ENCODE results near the gene STRA8.
A peak's percentile ranks its signal among the peaks of the same experiment; 100 is the strongest.
"Not testable (repeated sequence)": the region's sequence is repeated elsewhere in the genome, so short reads cannot be mapped to it uniquely, and the experiment has no call there.

The STRA8 gene

DNA sequence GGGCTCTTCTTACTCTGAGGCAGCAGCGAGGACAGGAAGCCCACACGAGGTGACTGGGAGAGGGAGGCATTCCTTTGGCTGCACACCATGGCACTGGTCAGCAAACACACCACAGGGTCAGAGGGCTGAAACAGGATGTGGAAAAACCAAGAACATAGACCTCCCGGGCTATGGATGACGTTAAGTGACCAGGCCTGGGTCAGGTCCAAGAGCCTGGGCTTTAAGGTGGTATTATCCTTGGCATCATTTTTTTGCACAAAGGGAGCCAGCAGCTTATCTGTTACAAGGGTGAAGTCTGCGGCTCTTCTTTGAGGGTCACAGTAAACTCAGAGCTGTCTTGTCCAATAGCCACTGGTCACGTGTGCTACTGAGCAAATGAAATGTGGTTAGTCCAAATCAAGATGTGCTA is 29.3 kb upstream of the STRA8 start:
- DNase-seq (ENCODE audit: insufficient read length, low spot score) (no peak), FAIRE-seq (no peak)

DNA sequence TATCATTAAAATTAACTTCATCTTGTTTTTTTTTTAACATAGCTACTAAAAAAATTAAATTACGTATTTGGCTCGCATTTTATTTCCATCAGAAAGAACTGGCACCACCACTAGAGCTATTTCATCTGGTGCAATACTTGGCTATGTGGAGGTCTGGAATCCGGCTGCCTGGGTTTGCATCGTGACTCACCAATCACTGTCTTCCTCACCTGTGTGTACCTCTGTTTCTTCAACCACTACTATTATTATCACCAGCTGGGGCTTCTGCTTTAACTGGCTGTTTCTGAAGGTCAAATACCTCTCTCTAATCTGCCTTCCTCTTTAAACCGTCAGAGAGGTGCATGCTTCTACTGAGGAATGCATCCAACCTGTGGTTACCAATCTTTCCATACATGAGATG is 28.8 kb upstream of the STRA8 start:
- DNase-seq (ENCODE audit: insufficient read length, low spot score) (no peak), FAIRE-seq (no peak)

DNA sequence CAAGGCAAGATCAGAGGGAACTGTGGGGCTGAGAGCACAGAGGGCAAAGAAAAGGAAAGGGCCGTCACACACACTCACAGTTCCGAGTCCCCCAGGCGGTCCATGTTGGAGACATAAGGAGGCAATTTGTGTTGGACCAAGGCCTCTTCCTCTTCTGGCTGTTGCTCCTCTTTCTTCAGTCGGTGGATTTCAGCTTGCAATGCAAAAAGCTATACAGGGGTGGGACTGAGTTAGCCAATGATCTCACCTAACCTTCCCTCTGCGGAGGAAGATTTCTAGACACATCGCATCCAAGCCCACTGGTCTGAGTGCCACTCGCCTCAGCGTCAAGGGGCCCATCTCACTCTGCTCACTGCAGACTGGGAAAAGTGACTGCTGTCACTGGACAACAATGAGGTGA is 27.8 kb upstream of the STRA8 start:
- FAIRE-seq (no peak), DNase-seq (ENCODE audit: insufficient read length, low spot score) (no peak)

DNA sequence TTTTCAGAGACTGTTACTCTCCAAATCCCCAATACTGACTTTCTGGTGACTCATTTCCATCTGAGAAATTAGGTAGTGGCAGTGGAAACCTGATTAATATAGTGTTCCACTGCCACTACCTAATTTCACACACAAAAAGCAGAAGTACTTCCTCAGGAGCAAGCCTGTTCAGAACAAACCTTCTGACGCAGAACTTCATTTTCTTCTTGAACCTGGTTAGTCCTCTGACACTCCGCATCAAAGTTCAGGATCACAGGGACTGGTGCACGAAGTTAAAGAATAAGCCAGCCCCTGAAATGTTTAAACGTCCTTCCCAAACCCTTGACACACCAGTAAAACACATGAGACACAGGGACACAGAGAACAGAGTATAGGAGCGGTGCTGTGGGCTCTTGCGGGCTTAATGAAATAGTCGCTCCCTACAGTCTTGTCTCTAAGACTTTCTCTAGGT is 26.7 kb upstream of the STRA8 start:
- FAIRE-seq (no peak), DNase-seq (ENCODE audit: insufficient read length, low spot score) (no peak)

DNA sequence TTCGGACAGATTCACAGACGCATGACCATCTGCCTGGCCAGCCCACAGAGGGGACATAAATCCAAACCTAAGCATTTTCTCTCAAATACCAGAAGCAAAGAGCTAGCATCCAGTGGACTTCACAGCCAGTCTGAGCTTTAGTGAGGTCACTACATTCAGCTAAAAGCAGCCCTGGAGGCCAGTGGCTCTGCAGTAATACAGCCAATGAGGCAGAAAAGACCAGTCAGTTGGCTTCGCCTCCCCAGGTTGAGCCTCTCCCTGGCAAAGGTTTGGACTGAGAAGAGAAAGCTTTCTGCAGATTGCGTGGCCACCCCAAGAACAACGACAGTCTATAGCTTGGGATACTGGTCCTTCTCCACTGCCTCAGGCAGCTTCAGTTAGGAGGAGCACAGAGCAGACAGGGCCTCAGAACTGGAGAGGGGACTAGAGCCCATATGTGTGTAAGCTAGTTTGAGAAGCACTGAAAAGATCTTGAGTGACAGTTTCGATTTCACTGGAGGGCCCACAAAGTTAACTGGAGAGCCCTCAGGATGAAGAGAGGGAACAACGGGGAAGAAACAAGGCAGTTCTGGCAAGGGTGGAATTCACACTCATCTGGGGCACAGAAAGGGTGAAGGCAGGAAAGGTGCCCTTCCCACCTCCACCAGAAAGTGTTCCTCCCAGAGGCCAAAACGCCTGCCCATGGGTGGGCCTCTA is 26.1 kb upstream of the STRA8 start:
- no peak for FAIRE-seq
- DNase-seq (ENCODE audit: insufficient read length, low spot score), result no peak

DNA sequence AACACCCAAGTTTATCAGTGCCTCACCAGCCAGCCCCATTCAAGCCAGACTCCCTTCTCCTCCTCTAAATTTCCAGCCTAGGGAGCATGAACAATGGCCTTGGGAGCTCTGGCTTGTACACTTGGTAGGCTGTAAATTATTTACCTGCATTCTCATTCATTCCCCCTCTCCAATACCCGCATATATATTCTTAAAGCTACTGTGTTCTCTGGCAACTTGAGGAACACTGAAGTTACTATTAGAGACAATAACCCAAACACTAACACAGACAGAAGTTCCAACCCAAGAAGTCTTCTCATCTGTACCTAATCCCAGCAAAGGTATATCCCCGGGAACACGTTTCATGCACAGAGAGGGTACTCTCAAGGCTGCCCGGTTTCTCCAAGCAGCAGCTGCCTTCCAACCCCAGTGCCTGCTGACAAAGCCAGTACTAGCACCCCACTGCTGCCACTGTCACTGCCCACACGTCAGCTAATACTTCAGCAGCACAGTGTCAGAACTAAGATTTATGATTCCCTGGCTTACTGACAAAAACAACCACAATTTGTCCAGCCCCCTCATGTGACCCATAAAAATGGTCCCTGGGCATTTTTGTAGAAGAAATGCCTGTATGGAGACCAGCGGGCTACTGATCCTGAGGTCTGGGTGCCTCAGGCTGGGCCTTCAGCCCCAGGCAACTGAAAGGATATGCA is 25.4 kb upstream of the STRA8 start:
- FAIRE-seq, result no peak

DNA sequence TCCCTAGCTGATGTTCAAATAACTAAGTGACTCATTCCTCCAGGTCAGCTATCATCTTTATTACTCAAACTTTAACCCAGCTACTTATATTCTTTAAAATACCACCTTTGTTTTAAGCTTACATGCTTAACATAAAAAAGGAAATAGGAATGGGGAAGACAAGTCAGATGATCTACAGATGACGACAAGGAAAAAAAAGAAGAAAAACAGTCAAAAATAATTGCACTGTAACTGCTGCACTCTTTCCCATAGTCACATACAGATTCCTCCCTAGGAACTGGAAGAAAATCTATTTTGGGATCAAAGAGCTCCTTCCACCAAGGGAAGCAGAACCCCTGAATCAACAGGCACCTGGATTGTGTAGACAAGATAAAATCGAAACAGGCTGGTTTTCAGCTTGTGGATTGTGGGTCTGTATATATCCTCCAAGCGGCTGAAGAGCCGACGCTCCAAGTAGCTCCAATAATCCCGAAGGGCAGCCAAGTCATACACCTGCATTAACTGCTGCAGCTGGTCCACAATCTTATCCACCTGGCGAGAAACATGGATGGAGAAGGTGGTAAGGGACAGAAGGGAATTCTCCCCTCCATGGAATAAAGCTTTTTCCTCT is 24.3 kb upstream of the STRA8 start:
- FAIRE-seq (no peak), DNase-seq (ENCODE audit: insufficient read length, low spot score) (no peak)

More for the DNA sequence above, 25.4 kb upstream of the STRA8 start:
- DNase-seq (ENCODE audit: insufficient read length, low spot score), result no peak

DNA sequence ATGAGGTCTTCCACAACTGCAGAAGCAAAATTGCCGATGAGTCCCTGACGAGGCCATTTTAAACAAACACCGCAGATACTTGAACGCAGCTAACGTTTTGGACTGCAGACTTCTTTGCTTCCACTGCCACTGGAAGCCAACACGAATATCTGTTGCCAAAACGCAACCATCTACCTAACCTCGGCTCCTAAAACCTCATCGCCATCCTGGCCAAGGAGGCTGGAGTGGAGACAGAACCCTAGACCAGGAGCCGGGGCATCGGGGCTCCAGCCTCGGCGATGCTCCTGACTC is 22.8 kb upstream of the STRA8 start:
- no peak for FAIRE-seq

DNA sequence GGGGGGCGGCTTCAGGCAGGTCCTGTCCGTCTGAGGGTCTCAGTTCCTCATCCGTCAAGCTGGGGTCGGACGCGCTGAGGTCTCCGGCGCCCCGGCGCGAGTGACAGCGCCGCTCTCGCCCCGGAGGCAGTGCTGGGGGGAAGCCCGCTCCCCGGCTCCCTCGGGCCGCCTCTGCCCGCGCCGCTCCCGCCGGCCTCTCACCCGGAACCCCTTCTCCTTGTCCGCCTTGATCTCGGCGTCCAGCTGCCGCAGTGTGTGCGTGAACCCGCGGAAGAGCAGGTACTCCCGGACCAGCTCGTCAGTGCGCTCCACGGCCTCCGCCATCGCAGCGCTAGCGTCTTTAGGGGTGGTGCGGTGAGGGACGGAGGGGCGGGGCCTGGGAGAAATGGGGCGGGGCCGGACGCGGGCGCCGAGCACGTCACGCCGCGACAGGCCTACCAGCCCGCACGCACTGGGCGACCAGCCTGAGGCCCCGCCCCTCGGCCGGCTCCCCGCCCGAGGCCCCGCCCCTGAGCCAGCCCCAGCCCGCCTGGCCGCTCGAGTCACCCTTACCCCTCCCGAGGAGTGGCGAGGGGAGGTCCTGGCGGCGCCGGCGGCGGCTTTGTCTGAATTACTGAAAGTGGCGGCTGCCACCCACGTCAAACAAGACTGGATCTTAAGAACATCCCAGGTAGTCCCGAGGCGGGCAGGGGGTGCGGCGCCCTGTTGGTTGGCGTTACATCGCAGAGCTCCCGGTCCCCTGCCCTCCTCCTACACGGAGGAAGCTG is 22.3 kb upstream of the STRA8 start, which contains the start of gene WDR91:
WDR91 (minus strand) TSS at position 348 of the 767 bp plus-strand sequence; CDS start at position 324, 24 bp downstream.
- DNase-seq (ENCODE audit: insufficient read length, low spot score), result peak; percentile 94
- no peak for FAIRE-seq

More for the DNA sequence above, 22.8 kb upstream of the STRA8 start:
- peak; percentile 6 for DNase-seq (ENCODE audit: insufficient read length, low spot score)

DNA sequence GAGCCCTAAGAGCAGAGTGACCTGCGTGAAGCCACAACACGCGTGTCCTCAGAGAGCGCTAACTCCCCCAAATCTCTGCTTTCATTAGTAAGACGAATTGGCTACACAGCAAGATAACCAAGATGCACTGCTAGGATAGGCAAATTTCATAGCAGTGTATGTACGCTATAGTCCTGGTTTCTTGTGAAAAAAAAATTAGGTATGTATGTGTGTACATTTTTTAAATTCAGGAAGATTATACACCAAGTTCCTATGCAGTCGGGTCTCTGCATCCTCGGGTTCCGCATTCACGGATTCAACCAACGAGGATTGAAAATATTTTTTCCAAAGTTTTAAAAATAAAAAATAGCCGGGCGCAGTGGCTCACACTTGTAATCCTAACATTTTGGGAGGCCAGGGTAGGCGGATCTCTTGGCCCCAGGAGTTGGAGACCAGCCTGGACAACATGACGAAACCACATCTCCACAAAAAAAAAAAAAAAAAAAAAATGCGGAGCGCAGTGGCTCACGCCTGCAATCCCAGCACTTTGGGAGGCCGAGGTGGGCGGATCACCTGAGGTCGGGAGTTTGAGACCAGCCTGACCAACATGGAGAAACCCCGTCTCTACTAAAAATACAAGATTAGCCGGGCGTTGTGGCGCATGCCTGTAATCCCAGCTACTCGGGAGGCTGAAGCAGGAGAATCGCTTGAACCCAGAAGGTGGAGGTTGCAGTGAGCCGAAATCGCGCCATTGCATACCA is 21.5 kb upstream of the STRA8 start:
- DNase-seq (ENCODE audit: insufficient read length, low spot score); FAIRE-seq: not testable (repeated sequence)

DNA sequence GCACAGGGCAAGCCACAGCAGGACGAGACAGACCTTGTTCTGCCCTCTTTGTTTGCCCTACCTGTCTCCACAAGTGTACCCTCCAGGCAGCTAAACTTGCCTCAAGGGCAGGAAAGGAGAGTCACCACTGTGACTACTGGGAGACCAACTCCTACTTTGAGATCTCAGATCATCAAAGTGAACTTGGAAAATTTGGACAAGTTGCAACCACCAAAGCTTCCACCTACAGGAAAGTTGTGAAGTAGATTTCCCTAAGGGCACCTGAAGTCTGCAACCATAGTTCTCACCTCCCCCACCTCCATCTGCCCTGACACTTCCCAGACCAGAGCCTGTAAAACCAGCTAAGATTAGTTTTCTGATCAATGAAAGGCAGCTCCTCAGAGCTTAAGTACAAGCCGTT is 19.8 kb upstream of the STRA8 start:
- no peak for DNase-seq (ENCODE audit: insufficient read length, low spot score)
- no peak for FAIRE-seq

DNA sequence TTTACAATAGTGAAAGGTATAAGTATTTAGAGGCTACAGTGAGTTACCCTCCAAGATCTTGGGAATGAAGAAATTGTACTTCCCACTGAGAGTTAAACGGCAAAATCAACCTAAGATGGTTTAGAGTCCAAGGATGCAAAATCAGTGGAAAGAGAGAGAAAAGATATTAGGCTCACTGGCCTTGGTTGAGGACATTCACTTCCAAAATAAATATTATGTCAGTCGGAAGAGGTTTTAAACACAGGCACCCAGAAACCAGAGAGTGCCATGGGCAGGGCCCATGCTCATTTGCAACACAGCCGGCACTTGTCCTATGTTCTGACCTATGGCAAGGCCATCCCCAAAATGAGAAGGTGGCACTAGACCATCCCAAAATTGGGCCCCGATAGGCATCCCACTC is 18.5 kb upstream of the STRA8 start:
- FAIRE-seq, result no peak
- DNase-seq (ENCODE audit: insufficient read length, low spot score), result no peak

DNA sequence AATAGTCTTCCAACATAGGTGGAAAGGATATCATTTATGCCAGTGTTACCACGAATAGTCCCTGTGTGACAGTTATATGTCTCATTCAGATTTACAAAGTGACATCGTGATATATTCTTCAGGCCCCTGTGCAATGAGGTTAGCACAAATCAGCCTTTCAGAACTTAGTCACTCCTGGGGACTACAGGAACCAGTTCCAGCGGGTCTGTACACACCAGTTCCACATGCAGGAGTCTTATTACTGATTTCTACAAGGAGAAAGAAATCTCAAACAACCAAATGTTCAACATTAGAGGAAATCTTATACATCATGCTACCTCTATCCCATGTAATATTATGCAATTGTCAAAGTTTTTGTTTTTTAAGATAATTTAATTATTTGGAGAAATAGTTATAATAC is 17.9 kb upstream of the STRA8 start:
- no peak for FAIRE-seq
- no peak for DNase-seq (ENCODE audit: insufficient read length, low spot score)

DNA sequence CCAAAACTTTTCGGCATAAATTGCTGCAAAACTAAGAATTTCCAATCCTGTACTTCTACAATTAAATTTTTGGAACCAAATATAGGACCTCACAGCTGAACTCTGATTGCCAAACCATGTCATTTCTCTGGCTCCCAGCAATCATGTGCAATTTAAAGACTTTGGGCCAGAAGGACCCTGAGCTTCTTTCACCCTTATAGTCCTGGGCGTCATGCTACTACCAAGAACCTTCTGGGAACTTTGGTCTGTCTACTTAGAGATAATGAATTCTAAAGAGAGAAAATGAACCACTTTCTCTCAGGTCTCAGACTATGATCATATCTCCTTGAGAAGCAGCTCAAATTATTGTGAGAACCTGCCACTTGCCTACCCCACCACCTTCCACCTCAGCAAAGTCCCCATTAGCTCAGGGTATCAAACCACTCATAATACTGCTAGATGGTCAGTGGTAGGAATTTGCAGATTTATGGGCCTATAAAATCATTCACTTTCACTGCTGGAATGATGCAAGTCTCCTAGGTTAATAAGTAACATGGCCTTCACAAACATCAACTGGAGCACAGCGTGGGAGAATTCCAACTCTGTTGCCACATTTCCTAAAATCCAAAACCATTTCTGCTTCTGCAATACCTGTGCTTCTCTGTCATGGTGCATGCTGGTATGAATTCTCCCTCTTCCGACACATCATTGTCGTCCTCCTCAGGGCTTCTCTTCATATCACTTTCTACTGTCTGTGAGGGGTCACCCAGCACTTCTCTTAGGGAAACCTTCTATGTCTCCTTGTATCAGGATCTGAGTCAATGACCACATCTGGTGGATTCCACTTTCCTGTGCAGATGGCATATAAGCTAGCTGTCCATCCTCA is 15.8 kb upstream of the STRA8 start:
- DNase-seq (ENCODE audit: insufficient read length, low spot score) (no peak), FAIRE-seq (no peak)

DNA sequence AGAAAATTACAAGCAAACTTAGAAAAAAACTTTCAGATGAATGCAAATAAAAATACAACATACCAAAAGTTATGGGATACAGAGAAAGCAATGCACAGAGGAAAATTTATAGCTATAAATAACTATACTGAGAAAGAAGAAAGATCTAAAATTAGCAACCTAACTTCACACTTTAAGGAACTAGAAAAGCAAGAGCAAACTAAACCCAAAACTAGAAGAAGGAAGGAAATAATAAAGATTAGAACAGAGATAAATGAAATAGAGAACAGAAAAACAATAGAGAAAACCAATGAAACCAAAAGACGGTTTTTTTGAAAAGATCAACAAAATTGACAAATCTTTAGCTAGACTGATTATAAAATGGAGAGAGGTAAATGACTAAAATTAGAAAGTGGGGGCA is 9.6 kb upstream of the STRA8 start:
- no peak for DNase-seq (ENCODE audit: insufficient read length, low spot score)
- no peak for FAIRE-seq

DNA sequence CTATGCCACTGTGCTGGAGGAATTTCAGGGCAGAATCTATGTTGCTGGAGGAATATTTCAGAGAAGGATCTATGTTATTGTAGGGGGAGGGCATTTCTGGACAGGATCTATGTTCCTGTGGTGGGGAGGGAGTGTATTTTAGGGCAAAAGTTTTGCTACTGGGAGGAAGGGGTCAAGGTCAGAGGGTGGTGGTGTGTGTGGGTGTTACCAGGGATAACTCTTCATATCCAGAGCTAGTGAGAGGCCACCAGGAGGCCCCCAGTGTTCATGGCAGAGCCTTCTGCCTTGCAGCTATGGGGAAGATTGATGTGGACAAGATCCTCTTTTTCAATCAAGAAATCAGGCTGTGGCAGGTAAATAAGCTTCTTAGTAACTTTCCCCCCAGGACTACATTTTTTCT is 2.0 kb upstream of the STRA8 start:
- DNase-seq (ENCODE audit: insufficient read length, low spot score) (no peak), FAIRE-seq (no peak)

DNA sequence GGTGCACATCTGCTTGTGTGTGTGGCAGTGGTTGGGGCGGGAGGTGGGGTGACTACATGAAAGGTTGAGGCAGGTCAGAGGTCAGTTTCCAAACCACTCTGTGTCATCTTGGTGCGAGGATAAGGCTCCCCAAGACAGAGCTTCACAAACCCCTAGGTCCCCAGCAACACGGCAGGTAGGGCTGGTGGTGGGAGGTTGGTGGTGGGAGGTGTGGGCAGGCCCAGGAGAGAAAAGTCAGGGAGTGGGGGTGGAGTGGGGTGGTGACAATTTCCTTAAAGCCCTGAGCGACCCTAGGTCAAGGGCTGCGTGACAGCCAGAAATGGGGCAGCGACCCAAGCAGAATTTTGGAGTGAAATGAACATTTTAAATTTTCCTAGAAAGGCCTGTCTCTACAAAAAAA is 1.6 kb upstream of the STRA8 start:
- FAIRE-seq (no peak), DNase-seq (ENCODE audit: insufficient read length, low spot score) (no peak)

DNA sequence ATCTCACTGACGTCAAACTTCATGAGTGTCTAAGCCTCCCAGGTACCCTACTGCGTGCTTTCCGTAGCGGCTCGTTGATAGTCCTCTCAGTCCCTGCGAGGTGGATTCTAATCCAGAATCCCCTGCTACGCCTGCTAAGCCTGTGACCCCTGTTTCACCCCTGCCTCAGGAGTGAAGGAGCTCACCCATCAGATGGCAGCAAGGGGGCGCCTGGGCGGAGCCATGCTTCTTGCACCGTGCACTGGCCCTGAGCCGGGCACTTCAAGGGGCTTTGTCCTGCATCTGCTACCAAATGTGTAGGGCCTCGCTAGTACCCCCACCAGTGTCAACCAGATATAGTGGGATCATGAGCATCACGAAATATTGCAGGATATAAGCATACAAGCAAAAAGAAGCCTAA is 918 bp upstream of the STRA8 start:
- DNase-seq (ENCODE audit: insufficient read length, low spot score) (no peak), FAIRE-seq (no peak)

DNA sequence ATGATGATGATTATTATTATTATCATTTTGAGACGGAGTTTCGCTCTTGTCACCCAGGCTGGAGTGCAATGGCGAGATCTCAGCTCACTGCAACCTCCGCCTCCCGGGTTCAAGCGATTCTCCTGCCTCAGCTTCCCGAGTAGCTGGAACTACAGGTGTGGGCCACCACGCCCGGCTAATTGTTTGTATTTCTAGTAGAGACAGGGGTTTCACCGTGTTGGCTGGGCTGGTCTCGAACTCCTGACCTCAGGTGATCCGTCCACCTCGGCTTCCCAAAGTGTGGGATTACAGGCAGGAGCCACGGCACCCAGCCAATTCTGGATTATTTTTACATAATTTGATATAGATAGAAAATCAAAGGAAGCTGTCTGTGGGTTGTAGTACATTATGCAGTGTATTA is 457 bp downstream of the STRA8 start:
- FAIRE-seq; DNase-seq (ENCODE audit: insufficient read length, low spot score): not testable (repeated sequence)

DNA sequence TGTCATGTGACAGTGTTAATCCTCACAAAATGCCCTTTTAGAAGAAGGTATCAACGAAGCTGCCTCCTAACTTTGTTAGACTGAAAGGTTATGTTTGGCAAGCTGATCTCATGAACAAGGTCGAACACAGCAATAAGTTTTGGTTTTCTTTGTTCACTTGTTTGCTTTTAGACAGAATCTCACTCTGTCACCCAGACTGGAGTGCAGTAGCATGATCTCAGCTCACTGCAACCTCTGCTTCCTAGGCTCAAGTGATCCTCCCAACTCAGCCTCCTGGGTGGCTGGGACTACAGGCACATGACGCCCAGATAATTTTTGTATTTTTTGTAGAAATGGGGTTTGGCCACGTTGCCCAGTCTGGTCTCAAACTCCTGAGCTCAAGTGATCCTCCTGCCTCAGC is 1.1 kb downstream of the STRA8 start:
- DNase-seq (ENCODE audit: insufficient read length, low spot score) (no peak), FAIRE-seq (no peak)

All from HTR-8/SVneo (cell line).